Mesendoderm (in vitro differentiated cells): ENCODE data around the gene CERS5. TPM values are rescaled to one million over a fixed set of nuclear protein-coding genes. Genes with fewer than 3 reads are reported as not detected.

Source experiments
- DNase-seq: peaks from one replicate; pipeline ENCODE4 v3.0.0; 2013
- H2AK5ac ChIP-seq: 2 replicates; pipeline ENCODE4 v1.6.1; 2013; ENCODE audit warnings: low read length, inconsistent platforms
- H2BK120ac ChIP-seq: 2 replicates; pipeline ENCODE4 v1.6.1; 2013; ENCODE audit warnings: low read depth, mild to moderate bottlenecking, low read length, moderate library complexity, mixed read lengths
- H2BK15ac ChIP-seq: replicated peaks from 2 replicates; pipeline ENCODE4 v1.6.1; 2013; ENCODE audit warnings: low read depth, mild to moderate bottlenecking, moderate library complexity
- H2BK5ac ChIP-seq: 2 replicates; pipeline ENCODE4 v1.6.1; 2013; ENCODE audit warnings: low read length, inconsistent platforms
- H3K18ac ChIP-seq: 2 replicates; pipeline ENCODE4 v1.6.1; 2013; ENCODE audit warnings: mild to moderate bottlenecking, low read length, mixed read lengths
- H3K23ac ChIP-seq: one replicate; pipeline ENCODE4 v1.6.1; 2013; ENCODE audit warnings: low read length
- H3K27ac ChIP-seq: 2 replicates; pipeline ENCODE4 v1.5.1; 2013; ENCODE audit warnings: low read depth, mild to moderate bottlenecking, inconsistent platforms, low read length, moderate library complexity
- H3K27me3 ChIP-seq: 2 replicates; pipeline ENCODE4 v1.6.1; 2013; ENCODE audit warnings: low read length, control low read depth, mild to moderate bottlenecking, inconsistent platforms; ENCODE audit not compliant: insufficient read depth, poor library complexity
- H3K36me3 ChIP-seq: 2 replicates; pipeline ENCODE4 v1.6.1; 2013; ENCODE audit warnings: low read length, inconsistent platforms; ENCODE audit not compliant: control insufficient read depth, insufficient read depth
- H3K4ac ChIP-seq: one replicate; pipeline ENCODE4 v1.6.1; 2013; ENCODE audit warnings: low read depth, mild to moderate bottlenecking, low read length, moderate library complexity
- H3K4me1 ChIP-seq: 2 replicates; pipeline ENCODE4 v1.6.1; 2013; ENCODE audit warnings: low read depth, low read length, inconsistent platforms; ENCODE audit not compliant: control insufficient read depth
- H3K4me2 ChIP-seq: 2 replicates; pipeline ENCODE4 v1.6.1; 2013; ENCODE audit warnings: low read length
- H3K4me3 ChIP-seq: 2 replicates; pipeline ENCODE4 v1.5.1; 2013; ENCODE audit warnings: mild to moderate bottlenecking, low read length
- H3K56ac ChIP-seq: one replicate; pipeline ENCODE4 v1.6.1; 2013; ENCODE audit warnings: low read length
- H3K79me1 ChIP-seq: 2 replicates; pipeline ENCODE4 v1.6.1; 2013; ENCODE audit warnings: low read length, inconsistent platforms
- H3K79me2 ChIP-seq: 2 replicates; pipeline ENCODE4 v1.6.1; 2013; ENCODE audit warnings: mild to moderate bottlenecking, low read length; ENCODE audit not compliant: control insufficient read depth, insufficient read depth
- H3K9ac ChIP-seq: 2 replicates; pipeline ENCODE4 v1.6.1; 2013; ENCODE audit warnings: low read length, inconsistent platforms
- H4K5ac ChIP-seq: one replicate; pipeline ENCODE4 v1.6.1; 2013; ENCODE audit warnings: low read length
- H4K8ac ChIP-seq: one replicate; pipeline ENCODE4 v1.6.1; 2013; ENCODE audit warnings: low read depth, mild to moderate bottlenecking, control low read depth, low read length, moderate library complexity
- WGBS: extraction: QIAGEN DNeasy Blood & Tissue Kit; methylation state at CpG from one replicate; pipeline ENCODE4 v1.1.7; 2013; ENCODE audit warnings: low lambda C conversion rate, missing lambda C conversion rate; ENCODE audit not compliant: insufficient coverage; ENCODE audit errors: extremely low coverage; 5-methylcytosine and 5-hydroxymethylcytosine counted together
- polyA plus RNA-seq, 2 experiments: library from polyadenylated mRNA; stranded (reverse); fragments of 200-250 nt; gene quantifications; one replicate each; pipeline ENCODE4 v1.2.3, GENCODE V29; 2013

The CERS5 gene
- 37.5 TPM for polyA plus RNA-seq (2013, experiment 1 of 2)
- polyA plus RNA-seq (2013, experiment 2 of 2), result 35.9 TPM

DNA sequence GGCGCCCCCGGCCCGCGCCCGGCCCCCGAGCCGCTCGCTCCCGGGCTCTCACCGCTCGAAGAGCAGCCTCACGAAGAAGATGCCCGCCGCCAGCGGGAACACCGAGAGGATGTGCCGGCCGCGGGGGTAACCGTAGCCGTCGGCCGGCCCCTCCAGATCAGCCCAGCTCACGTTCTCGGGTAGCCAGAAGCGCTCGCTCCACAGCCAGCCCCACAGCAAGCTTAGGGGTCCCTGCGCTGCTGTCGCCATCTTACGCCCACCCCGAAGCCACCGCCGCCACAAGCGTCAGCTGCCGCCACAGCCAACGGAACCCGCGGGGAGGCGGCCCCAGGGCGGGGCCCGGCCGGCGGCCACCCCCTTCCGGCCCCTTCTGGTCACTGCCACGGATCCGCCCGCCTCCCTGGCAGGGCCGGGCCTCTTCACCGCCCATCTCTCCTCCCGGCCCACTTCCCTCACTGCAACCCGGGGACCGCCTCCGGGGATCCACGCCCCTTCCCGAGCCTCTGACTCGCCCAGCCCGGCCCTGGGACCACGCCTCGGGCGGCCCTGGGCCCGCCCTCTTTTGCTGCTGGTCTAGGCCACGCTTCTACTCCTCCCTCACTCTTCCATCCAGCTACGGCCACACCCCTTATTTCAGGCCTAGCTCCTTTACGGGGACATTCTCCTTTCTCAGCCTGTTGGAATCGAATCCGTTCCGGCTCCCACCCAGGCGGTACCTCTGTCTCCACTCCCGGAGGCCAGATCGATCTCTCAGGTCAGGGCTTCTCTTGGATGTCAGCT is at the start of gene CERS5:
Gene CERS5 (minus strand): TSS at position 321 of the 780 bp plus-strand sequence. CDS start 72 bp downstream, at position 249.
- H3K27me3 ChIP-seq, result no peaks in the 10 kb centered on the region
- no CpG with 5 or more reads among the region's 70 CpGs for WGBS
- peak within 1 kb of the TSS; percentile 64 for H2AK5ac ChIP-seq
- peak within 1 kb of the TSS; percentile 86 for H3K4me2 ChIP-seq
- H3K4me1 ChIP-seq, result no peaks in the 10 kb centered on the region
- no peak within 1 kb of the TSS for H4K5ac ChIP-seq
- H2BK120ac ChIP-seq, result no peak within 1 kb of the TSS
- H2BK5ac ChIP-seq, result peak within 1 kb of the TSS; percentile 84
- peak within 1 kb of the TSS; percentile 99 for H3K9ac ChIP-seq
- peaks cover 3% of the 10 kb centered on the region for H3K79me1 ChIP-seq
- peaks cover 28% of the 10 kb centered on the region for H3K79me2 ChIP-seq
- peak; percentile 100 for DNase-seq
- peak within 1 kb of the TSS; percentile 35 for H3K18ac ChIP-seq
- peak within 1 kb of the TSS; percentile 58 for H3K4ac ChIP-seq
- no peak within 1 kb of the TSS for H2BK15ac ChIP-seq
- peak within 1 kb of the TSS; percentile 97 for H3K4me3 ChIP-seq
- H3K56ac ChIP-seq, result peak within 1 kb of the TSS; percentile 95
- no peaks in the 10 kb centered on the region for H3K36me3 ChIP-seq
- no peak within 1 kb of the TSS for H4K8ac ChIP-seq
- peak within 1 kb of the TSS; percentile 45 for H3K23ac ChIP-seq
- H3K27ac ChIP-seq, result peak within 1 kb of the TSS; percentile 76

GRCh38 chr12:50215033-50215432 is 47.9 kb upstream of the CERS5 start:
- WGBS, result no CpG with 5 or more reads among the region's 3 CpGs
- Histone ChIP-seq H3K79me1 (peaks cover 6% of the 10 kb centered on the region), H2BK15ac (no peak overlapping the region), H4K5ac (no peak overlapping the region), H3K27me3 (no peaks in the 10 kb centered on the region), H2AK5ac (no peak overlapping the region), H3K18ac (no peak overlapping the region), H4K8ac (no peak overlapping the region), H3K36me3 (no peaks in the 10 kb centered on the region), H3K4me3 (no peak overlapping the region), H2BK5ac (no peak overlapping the region), H3K23ac (no peak overlapping the region), H3K9ac (no peak overlapping the region), H3K4me1 (no peaks in the 10 kb centered on the region), H3K27ac (no peak overlapping the region), H2BK120ac (no peak overlapping the region), H3K79me2 (peaks cover 41% of the 10 kb centered on the region), H3K56ac (no peak overlapping the region), H3K4ac (no peak overlapping the region), H3K4me2 (no peak overlapping the region)
- DNase-seq, result no peak

- Histone ChIP-seq H3K4me1 (no peaks in the 10 kb centered on the region), H3K9ac (no peak overlapping the region), H2BK5ac (no peak overlapping the region), H2BK120ac (no peak overlapping the region), H3K18ac (no peak overlapping the region), H2AK5ac (no peak overlapping the region), H3K4me2 (no peak overlapping the region), H3K79me2 (peaks cover 34% of the 10 kb centered on the region), H4K8ac (no peak overlapping the region), H3K56ac (no peak overlapping the region), H3K23ac (no peak overlapping the region), H2BK15ac (no peak overlapping the region), H3K27me3 (no peaks in the 10 kb centered on the region), H3K4me3 (no peak overlapping the region), H3K27ac (no peak overlapping the region), H3K79me1 (peaks cover 6% of the 10 kb centered on the region), H4K5ac (no peak overlapping the region), H3K4ac (no peak overlapping the region), H3K36me3 (no peaks in the 10 kb centered on the region)
- WGBS, result no CpG with 5 or more reads among the region's 1 CpG
- DNase-seq, result no peak
These were observed 46.8 kb upstream of the CERS5 start for GRCh38 chr12:50214018-50214417.

- Histone ChIP-seq H3K9ac (no peak overlapping the region), H3K79me1 (peaks cover 6% of the 10 kb centered on the region), H3K36me3 (no peaks in the 10 kb centered on the region), H2BK120ac (no peak overlapping the region), H3K56ac (no peak overlapping the region), H2BK5ac (no peak overlapping the region), H4K5ac (no peak overlapping the region), H3K18ac (no peak overlapping the region), H3K23ac (no peak overlapping the region), H3K4me1 (no peaks in the 10 kb centered on the region), H2BK15ac (no peak overlapping the region), H3K27me3 (no peaks in the 10 kb centered on the region), H4K8ac (no peak overlapping the region), H2AK5ac (no peak overlapping the region), H3K27ac (no peak overlapping the region), H3K4ac (no peak overlapping the region), H3K79me2 (peaks cover 31% of the 10 kb centered on the region), H3K4me2 (no peak overlapping the region), H3K4me3 (no peak overlapping the region)
- DNase-seq, result no peak
- WGBS, result no CpG with 5 or more reads among the region's 2 CpGs
These were observed 46.3 kb upstream of the CERS5 start for GRCh38 chr12:50213439-50213838.

DNA sequence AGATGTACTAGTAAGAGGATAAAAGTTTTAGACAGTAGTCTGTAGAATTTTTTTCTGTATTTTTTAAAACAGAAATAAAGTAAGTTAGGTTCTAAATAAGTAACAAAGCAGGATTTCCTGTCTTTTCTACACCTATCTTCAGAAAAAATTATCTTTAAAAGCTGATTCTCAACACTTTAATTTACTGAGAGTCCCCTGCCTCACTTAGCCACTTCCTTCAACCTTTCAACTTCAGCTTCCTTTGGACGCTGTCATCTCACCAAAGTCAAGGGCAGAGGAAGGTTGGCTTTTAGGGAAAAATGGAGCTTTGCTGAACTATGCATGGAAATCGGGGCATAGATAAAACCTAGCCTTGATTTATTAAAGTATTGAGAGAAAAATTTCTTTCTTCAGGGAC is 44.9 kb upstream of the CERS5 start:
- no peak overlapping the region for H3K27ac ChIP-seq
- no peak overlapping the region for H4K8ac ChIP-seq
- no peak overlapping the region for H3K4ac ChIP-seq
- no peak overlapping the region for H3K4me3 ChIP-seq
- no peak overlapping the region for H3K18ac ChIP-seq
- DNase-seq, result no peak
- no peak overlapping the region for H2BK15ac ChIP-seq
- H3K79me2 ChIP-seq, result peaks cover 23% of the 10 kb centered on the region
- WGBS, result no CpG with 5 or more reads among the region's 2 CpGs
- H2BK120ac ChIP-seq, result no peak overlapping the region
- H3K4me2 ChIP-seq, result no peak overlapping the region
- H3K23ac ChIP-seq, result no peak overlapping the region
- H3K79me1 ChIP-seq, result peaks cover 2% of the 10 kb centered on the region
- no peak overlapping the region for H2AK5ac ChIP-seq
- no peaks in the 10 kb centered on the region for H3K4me1 ChIP-seq
- no peak overlapping the region for H2BK5ac ChIP-seq
- H3K36me3 ChIP-seq, result no peaks in the 10 kb centered on the region
- no peak overlapping the region for H4K5ac ChIP-seq
- no peak overlapping the region for H3K56ac ChIP-seq
- no peaks in the 10 kb centered on the region for H3K27me3 ChIP-seq
- H3K9ac ChIP-seq, result no peak overlapping the region
